ENCODE results near the gene PDK2.

PDK2 gene

DNA sequence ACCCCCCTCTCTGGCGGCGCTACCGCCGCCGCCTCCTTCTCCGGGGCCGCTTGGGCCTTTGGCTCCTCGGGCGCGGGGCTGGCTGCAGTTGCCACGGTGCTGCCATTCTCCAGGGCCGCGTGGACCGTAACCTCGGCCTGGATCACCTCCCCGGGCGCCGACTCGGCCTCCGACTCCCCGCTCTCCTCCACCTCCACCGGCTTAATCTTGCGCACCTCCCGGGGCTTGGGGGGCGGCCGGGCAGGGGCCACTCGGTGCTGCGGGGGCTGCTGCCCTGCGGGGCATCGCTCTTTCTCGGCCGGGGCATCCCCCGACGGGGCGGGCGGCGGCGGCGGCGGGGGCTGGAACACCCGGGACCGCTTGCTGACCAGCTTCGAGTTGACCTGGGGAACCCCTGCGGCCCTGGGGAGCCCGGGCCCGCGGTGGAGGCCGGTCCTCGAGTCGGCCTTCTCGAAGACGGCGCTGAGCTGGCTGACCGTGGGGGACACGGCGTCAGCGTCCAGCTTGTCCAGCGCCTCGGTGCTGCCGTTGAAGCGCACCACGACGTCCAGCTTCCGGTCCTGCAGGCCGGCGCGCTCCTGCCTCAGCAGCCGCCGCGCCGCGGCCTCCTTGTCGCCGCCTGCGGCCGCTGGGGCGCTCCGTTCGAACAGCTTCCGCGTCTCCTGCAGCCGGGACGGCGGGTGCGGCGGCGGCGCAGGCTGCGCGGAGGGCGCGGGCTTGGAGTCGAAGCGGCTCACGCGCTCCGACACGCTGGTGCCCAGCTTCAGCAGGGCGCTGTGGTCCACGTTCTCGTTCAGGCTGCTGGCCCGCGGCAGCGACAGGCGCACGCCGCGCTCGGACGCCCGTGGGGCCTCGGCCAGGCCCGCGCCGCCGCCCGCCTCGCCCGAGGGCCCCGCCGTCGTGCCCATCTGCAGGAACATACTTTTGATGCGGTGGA lies 54.5 kb downstream of the PDK2 start:
- FAIRE-seq (peak; percentile 50), DNase-seq (ENCODE audit: insufficient read length, low spot score) (no peak)
- no peak for TF ChIP-seq POU2F2 (IDR thresholded peaks at IDR 0.05; ENCODE audit: low read depth, low read length)
- TF ChIP-seq PAX5 (IDR thresholded peaks at IDR 0.05; ENCODE audit: insufficient read depth, low read length, severe bottlenecking), result no peak

DNA sequence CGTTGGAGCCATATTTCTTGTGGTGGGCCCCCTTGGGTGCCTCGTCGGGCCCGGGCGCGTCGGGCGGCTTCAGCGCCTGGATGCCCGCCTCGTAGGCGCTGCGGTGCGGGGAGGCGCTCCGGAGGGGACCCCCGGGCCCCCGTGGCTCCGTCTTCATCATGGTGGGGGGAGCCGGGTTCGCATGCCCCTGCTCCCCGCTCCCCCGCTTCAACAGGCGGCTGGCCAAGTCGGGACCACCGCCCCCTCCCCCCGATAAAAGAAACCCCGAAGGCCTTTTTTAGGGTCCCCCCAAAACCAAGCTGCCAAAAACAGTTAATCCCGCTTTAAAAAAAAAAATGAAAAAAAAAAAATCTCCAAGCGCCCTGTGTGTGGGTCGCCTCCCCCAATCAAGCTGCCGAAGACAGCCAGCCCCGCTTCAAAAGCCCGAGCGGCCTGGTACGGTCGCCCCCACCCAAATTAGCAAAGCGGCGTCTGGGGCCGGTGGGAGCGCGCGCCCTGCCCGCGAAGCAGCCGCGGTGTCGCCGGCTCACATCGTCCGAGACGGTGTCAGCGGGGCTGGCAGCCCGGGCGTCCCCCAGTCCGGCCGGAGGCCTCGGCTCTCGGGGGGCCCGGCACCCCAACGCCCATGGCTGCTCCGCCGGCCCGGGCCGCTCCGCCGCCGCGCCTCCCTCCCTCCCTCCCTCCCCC lies 55.3 kb downstream of the PDK2 start, which contains the start of gene PPP1R9B:
Gene PPP1R9B (minus strand): TSS at position 324 of the 687 bp plus-strand sequence. CDS start 164 bp downstream, at position 160.
- DNase-seq (ENCODE audit: insufficient read length, low spot score) (no peak), FAIRE-seq (no peak)
- TF ChIP-seq POU2F2 (IDR thresholded peaks at IDR 0.05; ENCODE audit: low read depth, low read length) (0 out of 2 replicates have a peak, but pooled peaks have one; percentile 10), POLR2AphosphoS5 (IDR thresholded peaks at IDR 0.05; ENCODE audit: low read depth, low read length) (no peak)

DNA sequence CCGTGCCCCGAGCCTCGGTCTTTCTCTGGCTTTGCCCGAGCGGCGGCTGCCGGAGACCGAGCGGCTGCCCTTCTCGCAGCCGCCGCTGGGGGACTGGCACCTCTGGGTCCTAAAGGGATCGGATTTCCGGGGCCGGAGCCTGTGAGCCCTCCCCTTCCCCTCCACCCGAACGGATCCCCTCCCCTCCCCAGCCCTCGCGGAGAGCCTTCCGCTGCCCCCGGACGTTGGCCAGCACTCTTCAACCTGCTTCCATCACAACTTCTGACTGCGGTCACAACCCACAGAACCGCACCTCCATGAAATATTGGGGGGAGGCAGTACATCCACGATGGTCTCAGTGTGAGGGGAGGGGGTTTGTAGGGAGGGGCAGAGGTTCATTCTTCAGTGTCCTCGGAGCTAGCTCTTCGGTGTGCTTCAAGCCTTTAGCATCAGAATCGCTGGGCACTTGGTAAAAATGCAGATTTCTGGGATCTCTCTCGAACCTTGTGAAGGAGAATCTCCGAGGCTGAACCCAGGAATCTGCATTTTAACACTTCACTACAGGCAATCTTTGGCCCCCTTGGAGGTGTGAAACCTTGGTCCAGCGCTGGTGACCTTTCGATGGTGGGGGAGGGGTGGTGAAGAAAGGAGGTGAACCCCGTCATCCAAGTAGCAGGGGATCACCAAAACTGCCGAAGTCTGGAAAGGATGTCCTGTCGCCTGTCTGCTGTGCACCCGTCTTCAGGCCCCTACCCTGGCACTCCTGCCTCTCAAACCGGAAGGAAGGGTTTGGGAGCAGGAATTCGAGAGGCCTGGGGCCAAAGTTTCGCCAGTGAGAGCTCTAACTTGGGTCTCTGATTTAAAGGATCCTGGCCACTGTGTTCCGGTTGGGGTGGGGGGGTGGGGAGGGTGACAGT lies 56.1 kb downstream of the PDK2 start:
- TF ChIP-seq POU2F2 (IDR thresholded peaks at IDR 0.05; ENCODE audit: low read depth, low read length) (no peak), PAX5 (IDR thresholded peaks at IDR 0.05; ENCODE audit: insufficient read depth, low read length, severe bottlenecking) (no peak), POLR2AphosphoS5 (IDR thresholded peaks at IDR 0.05; ENCODE audit: low read depth, low read length) (no peak), TAF1 (IDR thresholded peaks at IDR 0.05; ENCODE audit: low read depth, low read length) (peak; percentile 62; the same call in 1 of the 2 replicates), POLR2A (IDR thresholded peaks at IDR 0.05; ENCODE audit: low read depth, low read length) (peak; percentile 46; the same call in 1 of the 2 replicates), SPI1 (IDR thresholded peaks at IDR 0.05; ENCODE audit: low read depth, low read length) (no peak)
- DNase-seq (ENCODE audit: insufficient read length, low spot score), result peak; percentile 95
- FAIRE-seq, result peak; percentile 91

DNA sequence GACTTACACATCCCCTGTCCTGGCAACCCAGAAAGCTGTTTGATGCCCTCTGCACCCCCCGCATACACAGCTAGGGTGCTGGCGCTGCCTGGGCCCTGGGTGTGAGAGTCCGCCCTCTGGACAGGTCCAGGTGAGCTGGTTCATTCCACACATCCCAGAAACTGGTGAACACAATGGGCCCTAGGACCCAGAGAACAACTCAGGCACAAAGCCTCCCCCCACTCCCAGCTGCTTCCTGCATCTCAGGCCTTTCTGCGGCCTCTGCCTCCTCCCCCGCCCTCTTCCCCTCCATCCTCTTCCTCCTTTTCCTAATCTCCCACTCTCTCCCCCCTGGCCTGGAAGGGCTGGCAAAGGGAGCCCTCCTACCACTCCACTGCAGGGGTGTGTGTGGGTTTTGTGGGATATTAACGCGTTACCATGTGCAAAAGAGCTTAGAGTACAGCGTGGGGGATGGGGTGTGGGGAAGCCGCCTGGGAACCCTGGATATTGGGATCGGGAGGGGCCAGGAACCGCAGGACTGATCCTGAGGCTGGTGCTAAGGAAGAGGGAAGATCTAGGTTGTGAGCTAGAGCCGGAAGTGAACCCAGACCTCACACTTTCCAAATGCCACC lies 56.9 kb downstream of the PDK2 start:
- FAIRE-seq (peak; percentile 85), DNase-seq (ENCODE audit: insufficient read length, low spot score) (no peak)
- TF ChIP-seq POLR2A (IDR thresholded peaks at IDR 0.05; ENCODE audit: low read depth, low read length), result no peak; the same call in 1 of the 2 replicates
- peak; percentile 30; the same call in 1 of the 2 replicates for TF ChIP-seq SPI1 (IDR thresholded peaks at IDR 0.05; ENCODE audit: low read depth, low read length)
- peak; percentile 31; the same call in 1 of the 2 replicates for TF ChIP-seq TAF1 (IDR thresholded peaks at IDR 0.05; ENCODE audit: low read depth, low read length)
- TF ChIP-seq PAX5 (IDR thresholded peaks at IDR 0.05; ENCODE audit: insufficient read depth, low read length, severe bottlenecking), result no peak
- TF ChIP-seq POLR2AphosphoS5 (IDR thresholded peaks at IDR 0.05; ENCODE audit: low read depth, low read length), result no peak
- TF ChIP-seq POU2F2 (IDR thresholded peaks at IDR 0.05; ENCODE audit: low read depth, low read length), result peak; percentile 44; the same call in 1 of the 2 replicates

DNA sequence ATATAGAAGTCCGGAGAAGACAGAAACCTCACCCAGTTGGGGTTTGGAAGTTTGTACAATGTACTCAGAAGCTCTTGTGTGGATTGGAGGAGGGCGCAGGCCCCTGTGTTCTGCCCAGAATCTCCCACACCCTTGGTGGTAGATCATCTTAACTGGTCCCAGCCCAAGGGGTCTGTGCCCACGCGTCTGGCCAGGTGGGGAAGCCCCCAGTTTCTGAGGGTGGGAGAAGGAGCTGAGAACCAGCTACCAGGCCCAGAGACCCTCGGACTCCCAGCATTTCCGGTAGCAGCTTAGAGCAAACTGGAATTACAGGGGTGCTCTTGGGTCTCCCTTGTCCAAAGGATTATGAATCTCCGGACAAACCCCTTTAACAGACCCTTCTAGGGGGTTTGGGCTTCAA lies 57.6 kb downstream of the PDK2 start:
- TF ChIP-seq POLR2AphosphoS5 (IDR thresholded peaks at IDR 0.05; ENCODE audit: low read depth, low read length) (no peak), SPI1 (IDR thresholded peaks at IDR 0.05; ENCODE audit: low read depth, low read length) (no peak), POLR2A (IDR thresholded peaks at IDR 0.05; ENCODE audit: low read depth, low read length) (no peak), POU2F2 (IDR thresholded peaks at IDR 0.05; ENCODE audit: low read depth, low read length) (no peak)
- FAIRE-seq, result no peak
- no peak for DNase-seq (ENCODE audit: insufficient read length, low spot score)

DNA sequence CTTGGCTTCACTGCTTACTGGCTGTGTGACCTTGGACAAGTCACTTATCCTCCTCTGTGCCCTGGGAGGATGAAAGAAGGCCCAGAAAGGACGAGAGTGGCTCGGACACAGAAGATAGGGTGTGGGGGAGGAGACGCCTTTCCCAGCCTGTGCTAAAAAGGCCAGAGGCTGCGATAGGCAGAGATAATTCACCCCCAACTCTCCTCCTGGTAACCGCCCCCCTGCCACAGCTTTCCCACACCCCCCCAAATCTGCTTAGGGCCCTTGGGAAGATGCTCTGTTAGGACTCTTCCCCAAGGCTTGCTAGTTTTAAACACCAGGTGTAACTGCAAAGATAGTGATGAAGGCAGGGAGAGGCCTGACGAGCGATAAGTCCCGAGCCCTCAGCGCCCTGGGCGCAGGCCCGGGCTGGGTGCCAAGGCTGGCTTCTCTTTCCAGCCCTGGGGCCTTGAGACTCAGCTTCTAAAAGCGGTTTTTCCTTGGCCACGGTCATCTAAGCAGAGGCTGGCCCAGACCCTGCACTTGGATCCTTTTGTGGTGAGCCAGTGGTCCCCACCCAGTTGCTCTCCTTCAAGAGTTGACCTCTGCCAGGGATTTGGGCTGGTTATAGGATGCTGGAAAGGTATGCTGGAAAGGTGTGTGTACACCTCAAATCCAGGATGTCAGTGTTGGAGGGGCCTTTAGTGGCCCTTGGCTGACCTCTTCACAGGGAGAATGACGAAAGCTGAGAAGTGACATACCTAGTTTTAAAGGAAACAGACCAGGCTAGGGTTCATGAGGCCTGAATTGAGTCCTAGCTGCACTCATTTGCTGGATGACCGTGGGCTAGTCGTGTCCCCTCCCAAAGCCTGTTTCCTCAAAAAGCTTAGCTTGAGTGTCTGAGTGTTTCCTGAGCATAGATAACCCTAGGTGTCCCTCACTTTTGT lies 58.8 kb downstream of the PDK2 start:
- DNase-seq (ENCODE audit: insufficient read length, low spot score) (no peak), FAIRE-seq (peak; percentile 76)
- TF ChIP-seq POLR2AphosphoS5 (IDR thresholded peaks at IDR 0.05; ENCODE audit: low read depth, low read length) (no peak), PAX5 (IDR thresholded peaks at IDR 0.05; ENCODE audit: insufficient read depth, low read length, severe bottlenecking) (no peak), POU2F2 (IDR thresholded peaks at IDR 0.05; ENCODE audit: low read depth, low read length) (no peak), SPI1 (IDR thresholded peaks at IDR 0.05; ENCODE audit: low read depth, low read length) (no peak), POLR2A (IDR thresholded peaks at IDR 0.05; ENCODE audit: low read depth, low read length) (no peak), TAF1 (IDR thresholded peaks at IDR 0.05; ENCODE audit: low read depth, low read length) (no peak)

DNA sequence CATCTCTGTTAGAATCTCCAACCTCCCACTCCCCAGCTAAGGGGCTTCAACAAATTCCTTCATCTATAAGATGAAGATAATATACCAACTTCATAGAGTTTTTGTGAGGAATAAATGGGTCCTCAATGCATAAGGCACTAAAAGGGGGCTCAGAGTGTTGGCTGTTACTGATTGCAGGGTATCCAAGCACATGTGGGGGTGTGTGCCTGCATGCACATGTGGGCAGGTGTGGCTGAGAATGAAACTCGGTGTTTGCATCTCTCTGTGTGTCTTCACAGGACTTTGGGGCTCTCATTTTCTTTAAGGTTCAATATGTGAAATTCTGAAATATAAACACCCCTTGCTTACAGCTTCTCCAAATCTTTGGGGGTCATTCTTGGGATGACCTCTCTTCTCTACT lies 59.5 kb downstream of the PDK2 start:
- peak; percentile 88 for FAIRE-seq
- no peak for DNase-seq (ENCODE audit: insufficient read length, low spot score)
- TF ChIP-seq SPI1 (IDR thresholded peaks at IDR 0.05; ENCODE audit: low read depth, low read length), result no peak
- no peak for TF ChIP-seq POLR2AphosphoS5 (IDR thresholded peaks at IDR 0.05; ENCODE audit: low read depth, low read length)
- TF ChIP-seq TAF1 (IDR thresholded peaks at IDR 0.05; ENCODE audit: low read depth, low read length), result peak; percentile 11; the same call in 1 of the 2 replicates
- no peak for TF ChIP-seq PAX5 (IDR thresholded peaks at IDR 0.05; ENCODE audit: insufficient read depth, low read length, severe bottlenecking)
- peak; percentile 87 for TF ChIP-seq POU2F2 (IDR thresholded peaks at IDR 0.05; ENCODE audit: low read depth, low read length)
- no peak for TF ChIP-seq POLR2A (IDR thresholded peaks at IDR 0.05; ENCODE audit: low read depth, low read length)

All from GM12891 (cell line).